NT2/D1 (cell line): ENCODE results near the gene RTN4R.

Experiments used
- SUZ12 ChIP-seq: IDR thresholded peaks from 2 replicates; pipeline ENCODE4 v1.6.1; 2011; ENCODE audit not compliant: insufficient read length, insufficient read depth; ENCODE audit errors: extremely low read depth
- YY1 ChIP-seq: IDR thresholded peaks from 2 replicates; pipeline ENCODE4 v1.6.1; 2011; ENCODE audit not compliant: insufficient read length, insufficient read depth
- ZNF274 ChIP-seq: IDR thresholded peaks from 2 replicates; pipeline ENCODE4 v1.6.1; 2011; ENCODE audit warnings: mild to moderate bottlenecking, low read depth, low read length

GRCh38 chr22:20205464-20205963 lies 62.6 kb downstream of the RTN4R start:
- TF ChIP-seq YY1 (no peak), ZNF274 (no peak), SUZ12 (no peak)
